ENCODE measurements around the gene NPIPB6.

The NPIPB6 gene

GRCh38 chr16:28312327-28312726 lies 51.0 kb downstream of the NPIPB6 start:
- TF ChIP-seq, protein P1, sequence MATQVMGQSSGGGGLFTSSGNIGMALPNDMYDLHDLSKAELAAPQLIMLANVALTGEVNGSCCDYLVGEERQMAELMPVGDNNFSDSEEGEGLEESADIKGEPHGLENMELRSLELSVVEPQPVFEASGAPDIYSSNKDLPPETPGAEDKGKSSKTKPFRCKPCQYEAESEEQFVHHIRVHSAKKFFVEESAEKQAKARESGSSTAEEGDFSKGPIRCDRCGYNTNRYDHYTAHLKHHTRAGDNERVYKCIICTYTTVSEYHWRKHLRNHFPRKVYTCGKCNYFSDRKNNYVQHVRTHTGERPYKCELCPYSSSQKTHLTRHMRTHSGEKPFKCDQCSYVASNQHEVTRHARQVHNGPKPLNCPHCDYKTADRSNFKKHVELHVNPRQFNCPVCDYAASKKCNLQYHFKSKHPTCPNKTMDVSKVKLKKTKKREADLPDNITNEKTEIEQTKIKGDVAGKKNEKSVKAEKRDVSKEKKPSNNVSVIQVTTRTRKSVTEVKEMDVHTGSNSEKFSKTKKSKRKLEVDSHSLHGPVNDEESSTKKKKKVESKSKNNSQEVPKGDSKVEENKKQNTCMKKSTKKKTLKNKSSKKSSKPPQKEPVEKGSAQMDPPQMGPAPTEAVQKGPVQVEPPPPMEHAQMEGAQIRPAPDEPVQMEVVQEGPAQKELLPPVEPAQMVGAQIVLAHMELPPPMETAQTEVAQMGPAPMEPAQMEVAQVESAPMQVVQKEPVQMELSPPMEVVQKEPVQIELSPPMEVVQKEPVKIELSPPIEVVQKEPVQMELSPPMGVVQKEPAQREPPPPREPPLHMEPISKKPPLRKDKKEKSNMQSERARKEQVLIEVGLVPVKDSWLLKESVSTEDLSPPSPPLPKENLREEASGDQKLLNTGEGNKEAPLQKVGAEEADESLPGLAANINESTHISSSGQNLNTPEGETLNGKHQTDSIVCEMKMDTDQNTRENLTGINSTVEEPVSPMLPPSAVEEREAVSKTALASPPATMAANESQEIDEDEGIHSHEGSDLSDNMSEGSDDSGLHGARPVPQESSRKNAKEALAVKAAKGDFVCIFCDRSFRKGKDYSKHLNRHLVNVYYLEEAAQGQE (IDR thresholded peaks at IDR 0.05; ENCODE audit: insufficient replicate concordance, low read depth): no peak
- TF ChIP-seq, protein P2, sequence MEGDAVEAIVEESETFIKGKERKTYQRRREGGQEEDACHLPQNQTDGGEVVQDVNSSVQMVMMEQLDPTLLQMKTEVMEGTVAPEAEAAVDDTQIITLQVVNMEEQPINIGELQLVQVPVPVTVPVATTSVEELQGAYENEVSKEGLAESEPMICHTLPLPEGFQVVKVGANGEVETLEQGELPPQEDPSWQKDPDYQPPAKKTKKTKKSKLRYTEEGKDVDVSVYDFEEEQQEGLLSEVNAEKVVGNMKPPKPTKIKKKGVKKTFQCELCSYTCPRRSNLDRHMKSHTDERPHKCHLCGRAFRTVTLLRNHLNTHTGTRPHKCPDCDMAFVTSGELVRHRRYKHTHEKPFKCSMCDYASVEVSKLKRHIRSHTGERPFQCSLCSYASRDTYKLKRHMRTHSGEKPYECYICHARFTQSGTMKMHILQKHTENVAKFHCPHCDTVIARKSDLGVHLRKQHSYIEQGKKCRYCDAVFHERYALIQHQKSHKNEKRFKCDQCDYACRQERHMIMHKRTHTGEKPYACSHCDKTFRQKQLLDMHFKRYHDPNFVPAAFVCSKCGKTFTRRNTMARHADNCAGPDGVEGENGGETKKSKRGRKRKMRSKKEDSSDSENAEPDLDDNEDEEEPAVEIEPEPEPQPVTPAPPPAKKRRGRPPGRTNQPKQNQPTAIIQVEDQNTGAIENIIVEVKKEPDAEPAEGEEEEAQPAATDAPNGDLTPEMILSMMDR (IDR thresholded peaks at IDR 0.05; ENCODE audit: insufficient read depth, low read length): no peak
- TF ChIP-seq POLR2AphosphoS5 (IDR thresholded peaks at IDR 0.05; ENCODE audit: low read depth): no peak
- no peak for TF ChIP-seq SPI1 (IDR thresholded peaks at IDR 0.05; ENCODE audit: borderline replicate concordance, low read depth)
- no peak for TF ChIP-seq GABPA (IDR thresholded peaks at IDR 0.05; ENCODE audit: low read depth)
- Histone ChIP-seq H3K27ac (replicated peaks) (no peak overlapping the region), H3K27me3 (ENCODE audit: insufficient read depth, poor library complexity, severe bottlenecking) (no peaks in the 10 kb centered on the region), H3K4me3 (replicated peaks; ENCODE audit: insufficient read depth, low read length) (no peak overlapping the region)
- no peak for DNase-seq (ENCODE audit: low read depth in 1 of 2, low spot score in 1 of 2)

DNA sequence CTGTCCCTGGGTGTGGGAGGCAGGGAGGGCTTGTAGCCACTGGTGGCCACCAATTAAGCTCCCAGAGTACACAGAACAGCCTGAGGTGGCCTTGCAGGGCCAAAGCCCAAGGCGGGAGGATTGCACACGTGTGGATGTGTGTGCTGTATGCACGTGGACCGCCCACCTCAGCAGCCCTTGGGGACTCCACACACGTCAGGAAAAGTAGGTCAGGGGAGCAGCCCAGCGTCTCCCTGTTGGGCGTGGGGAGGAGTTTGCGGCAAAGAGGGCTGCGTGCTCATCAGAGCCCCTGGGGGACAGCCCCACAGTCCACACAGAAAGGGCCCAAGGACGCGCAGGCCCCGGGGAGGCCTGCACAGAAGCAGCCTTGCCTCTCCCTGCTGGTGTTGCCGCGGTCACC lies 51.4 kb downstream of the NPIPB6 start:
- no peak for DNase-seq (ENCODE audit: low read depth in 1 of 2, low spot score in 1 of 2)
- Histone ChIP-seq H3K4me3 (replicated peaks; ENCODE audit: insufficient read depth, low read length) (no peak overlapping the region), H3K27me3 (ENCODE audit: insufficient read depth, poor library complexity, severe bottlenecking) (no peaks in the 10 kb centered on the region), H3K27ac (replicated peaks) (no peak overlapping the region)
- TF ChIP-seq, protein P1 (IDR thresholded peaks at IDR 0.05; ENCODE audit: insufficient replicate concordance, low read depth): no peak
- TF ChIP-seq POLR2AphosphoS5 (IDR thresholded peaks at IDR 0.05; ENCODE audit: low read depth): no peak
- TF ChIP-seq SPI1 (IDR thresholded peaks at IDR 0.05; ENCODE audit: borderline replicate concordance, low read depth): no peak
- TF ChIP-seq GABPA (IDR thresholded peaks at IDR 0.05; ENCODE audit: low read depth): no peak
- TF ChIP-seq, protein P2 (IDR thresholded peaks at IDR 0.05; ENCODE audit: insufficient read depth, low read length): no peak

- DNase-seq (ENCODE audit: low read depth in 1 of 2, low spot score in 1 of 2): no peak
- no peak for TF ChIP-seq SPI1 (IDR thresholded peaks at IDR 0.05; ENCODE audit: borderline replicate concordance, low read depth)
- no peak for TF ChIP-seq POLR2AphosphoS5 (IDR thresholded peaks at IDR 0.05; ENCODE audit: low read depth)
- no peak for TF ChIP-seq GABPA (IDR thresholded peaks at IDR 0.05; ENCODE audit: low read depth)
- Histone ChIP-seq H3K4me3 (replicated peaks; ENCODE audit: insufficient read depth, low read length) (no peak overlapping the region), H3K27me3 (ENCODE audit: insufficient read depth, poor library complexity, severe bottlenecking) (no peaks in the 10 kb centered on the region), H3K27ac (replicated peaks) (no peak overlapping the region)
These were observed 51.9 kb downstream of the NPIPB6 start for GRCh38 chr16:28311413-28311812.

DNA sequence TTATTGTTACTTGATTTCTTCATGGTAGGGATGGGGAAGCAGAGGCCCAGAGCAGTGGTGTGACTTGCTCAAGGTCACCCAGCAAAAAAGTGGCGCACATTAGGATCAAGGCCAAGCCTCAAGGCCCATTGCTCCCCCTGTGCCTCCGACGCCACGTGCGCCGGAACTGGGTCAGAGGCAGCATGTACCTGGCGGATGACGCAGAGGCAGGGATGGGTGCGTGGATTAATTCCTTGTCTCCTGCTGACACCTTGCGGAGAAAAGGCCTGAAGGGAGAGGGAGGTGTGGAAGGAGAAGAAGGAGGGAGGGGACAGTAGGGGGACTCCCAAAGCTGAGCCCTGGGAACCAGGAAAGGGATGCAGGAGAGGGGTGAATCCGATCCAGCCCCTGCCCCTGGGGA lies 52.5 kb downstream of the NPIPB6 start:
- H3K27ac ChIP-seq (replicated peaks): no peak overlapping the region
- no peak for DNase-seq (ENCODE audit: low read depth in 1 of 2, low spot score in 1 of 2)
- no peak overlapping the region for H3K4me3 ChIP-seq (replicated peaks; ENCODE audit: insufficient read depth, low read length)
- no peaks in the 10 kb centered on the region for H3K27me3 ChIP-seq (ENCODE audit: insufficient read depth, poor library complexity, severe bottlenecking)
- TF ChIP-seq POLR2AphosphoS5 (IDR thresholded peaks at IDR 0.05; ENCODE audit: low read depth): no peak
- TF ChIP-seq, protein P1 (IDR thresholded peaks at IDR 0.05; ENCODE audit: insufficient replicate concordance, low read depth): no peak
- TF ChIP-seq, protein P2 (IDR thresholded peaks at IDR 0.05; ENCODE audit: insufficient read depth, low read length): no peak
- no peak for TF ChIP-seq GABPA (IDR thresholded peaks at IDR 0.05; ENCODE audit: low read depth)
